ENCODE measurements around the gene NAV3.

- no peak for TF ChIP-seq POLR2AphosphoS5 (IDR thresholded peaks at IDR 0.05)
- TF ChIP-seq EP300 (conservative IDR thresholded peaks at IDR 0.05; ENCODE audit: poor library complexity, severe bottlenecking), result no peak
- TF ChIP-seq EZH2 (IDR thresholded peaks at IDR 0.05; ENCODE audit: borderline replicate concordance, insufficient read depth, low read length, poor library complexity, severe bottlenecking), result no peak
- no peak for TF ChIP-seq RAD21 (conservative IDR thresholded peaks at IDR 0.05)
- TF ChIP-seq CTCF (IDR thresholded peaks at IDR 0.05; ENCODE audit: poor library complexity, severe bottlenecking), result no peak
- no peak for TF ChIP-seq SMC3 (conservative IDR thresholded peaks at IDR 0.05; ENCODE audit: poor library complexity)
- TF ChIP-seq TAF1 (IDR thresholded peaks at IDR 0.05; ENCODE audit: low read depth), result no peak
Observed at GRCh38 chr12:78062786-78063185, 232.1 kb downstream of the NAV3 start.

Measured in neural cell (in vitro differentiated cells).